GM18502 (cell line): ENCODE data around the gene GRM6.

ENCODE experiments used
- ATAC-seq: cut with Tn5 transposase; IDR thresholded peaks from one replicate; pipeline ENCODE4 v1.9.1; 2021; ENCODE audit warnings: mild to moderate bottlenecking; ENCODE audit not compliant: unreplicated experiment, poor library complexity

Gene GRM6

DNA sequence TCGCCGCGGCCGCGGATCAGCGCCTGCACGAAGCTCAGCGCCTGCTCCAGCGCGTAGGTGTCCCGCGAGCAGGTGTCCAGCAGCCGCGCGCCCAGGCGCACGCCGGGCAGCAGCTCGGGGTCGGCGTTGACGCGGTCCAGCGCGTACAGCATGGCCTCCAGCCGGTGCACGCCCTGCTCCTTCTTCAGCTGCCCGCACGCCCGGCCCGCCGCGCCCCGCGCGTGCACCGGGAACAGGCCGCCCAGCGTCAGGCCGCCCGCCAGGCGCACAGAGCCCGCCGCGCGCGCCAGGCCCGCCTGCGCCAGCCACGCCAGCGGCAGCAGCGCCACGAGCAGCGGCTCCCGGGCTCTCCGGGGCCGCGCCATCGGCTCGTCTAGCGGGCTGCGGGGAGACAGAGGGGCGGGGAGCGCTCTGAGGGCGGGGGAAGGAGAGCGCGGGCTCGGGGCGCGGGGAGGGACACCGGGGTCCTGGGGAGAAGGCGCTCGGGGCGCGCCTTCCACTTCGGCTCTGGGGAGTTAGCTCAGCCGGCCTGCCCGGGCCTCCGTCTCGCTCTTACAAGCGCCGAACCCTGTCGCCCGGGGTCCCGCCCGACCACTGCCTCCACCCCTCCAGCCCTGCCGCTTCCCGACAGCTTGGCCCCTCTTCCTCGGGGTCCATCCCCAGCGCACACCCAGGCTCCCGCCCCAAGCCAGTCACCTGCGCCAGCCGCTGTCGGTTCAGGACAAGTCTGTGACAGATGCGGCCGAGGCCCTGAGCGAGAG lies at the start of gene GRM6:
Gene GRM6, minus strand, starts transcription at position 741 of the 761 bp plus-strand sequence. Its CDS starts 376 bp downstream, at position 365.
- ATAC-seq = no peak

DNA sequence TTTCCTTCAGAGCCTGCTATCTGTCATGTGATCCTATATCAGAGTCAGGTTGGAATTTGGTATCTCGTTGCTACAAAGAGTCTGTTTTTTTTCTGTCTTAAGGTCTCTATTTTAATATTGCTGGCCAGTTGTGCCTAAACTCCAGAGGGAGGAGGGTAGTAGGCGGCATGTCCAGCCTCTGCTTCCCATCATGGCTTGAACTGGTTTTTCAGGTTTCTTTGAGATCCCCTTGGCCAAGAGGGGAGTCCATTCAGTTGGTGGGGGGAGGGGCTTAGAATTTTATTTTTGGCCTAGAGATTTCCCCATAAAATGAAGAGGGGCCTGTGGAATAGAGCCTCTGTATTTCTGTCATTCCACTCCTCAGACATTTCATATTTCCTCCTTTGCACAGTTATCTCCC lies 49.6 kb upstream of the GRM6 start:
- no peak for ATAC-seq

DNA sequence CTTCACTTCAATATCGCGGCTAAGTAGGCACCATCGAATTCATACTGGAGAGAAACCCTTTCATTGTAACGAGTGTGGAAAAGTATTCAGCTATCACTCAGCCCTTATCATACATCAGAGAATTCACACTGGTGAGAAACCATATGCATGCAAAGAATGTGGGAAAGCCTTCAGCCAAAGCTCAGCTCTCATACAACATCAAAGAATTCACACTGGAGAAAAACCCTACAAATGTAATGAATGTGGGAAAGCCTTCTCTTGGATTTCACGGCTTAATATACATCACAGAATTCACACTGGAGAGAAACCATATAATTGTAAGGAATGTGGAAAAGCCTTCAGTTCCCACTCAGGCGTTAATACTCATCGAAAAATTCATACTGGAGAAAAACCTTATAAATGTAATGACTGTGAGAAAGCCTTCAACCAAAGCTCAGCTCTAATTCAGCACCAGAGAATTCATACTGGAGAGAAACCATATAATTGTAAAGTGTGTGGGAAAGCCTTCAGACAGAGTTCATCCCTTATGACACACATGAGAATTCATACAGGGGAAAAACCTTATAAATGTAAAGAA lies 38.0 kb upstream of the GRM6 start:
- ATAC-seq = no peak

DNA sequence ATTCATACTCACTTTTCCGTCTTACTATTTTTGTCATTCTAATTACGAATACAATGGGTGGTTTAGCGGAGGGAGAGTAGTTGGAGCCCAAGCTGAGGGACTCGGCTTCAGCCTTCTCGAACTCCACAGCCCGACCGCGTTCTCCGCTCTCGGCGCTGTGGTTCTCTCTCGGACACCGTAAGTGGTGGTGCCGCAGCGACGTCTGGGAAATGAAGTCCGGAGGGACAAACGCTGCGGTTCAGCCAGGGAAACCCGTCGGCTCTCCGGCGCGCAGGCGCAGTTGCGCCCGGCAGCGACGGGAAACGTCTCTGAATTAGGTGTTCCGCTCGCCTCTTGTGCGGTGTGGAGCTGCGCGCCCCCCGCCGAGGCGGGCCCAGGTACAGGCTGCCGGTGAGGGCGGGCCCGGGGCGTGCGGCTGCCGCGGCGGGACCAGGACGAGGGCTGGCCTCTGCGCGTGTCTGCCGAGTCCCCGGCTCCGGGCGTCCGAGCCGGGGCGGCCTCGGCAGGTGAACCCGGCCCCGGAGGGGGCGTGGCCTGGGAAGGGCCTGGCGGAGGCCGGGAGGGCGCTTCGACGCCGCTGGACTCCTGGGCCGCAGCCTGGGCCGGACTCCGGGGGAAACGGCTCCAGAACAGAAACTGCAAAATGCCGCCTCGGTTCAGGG lies 28.5 kb upstream of the GRM6 start, which contains the start of gene ZNF879:
Gene ZNF879, plus strand, starts transcription at position 277 of the 662 bp plus-strand sequence. CDS start 1,201 bp downstream, outside the sequence.
- peak; percentile 91 for ATAC-seq

DNA sequence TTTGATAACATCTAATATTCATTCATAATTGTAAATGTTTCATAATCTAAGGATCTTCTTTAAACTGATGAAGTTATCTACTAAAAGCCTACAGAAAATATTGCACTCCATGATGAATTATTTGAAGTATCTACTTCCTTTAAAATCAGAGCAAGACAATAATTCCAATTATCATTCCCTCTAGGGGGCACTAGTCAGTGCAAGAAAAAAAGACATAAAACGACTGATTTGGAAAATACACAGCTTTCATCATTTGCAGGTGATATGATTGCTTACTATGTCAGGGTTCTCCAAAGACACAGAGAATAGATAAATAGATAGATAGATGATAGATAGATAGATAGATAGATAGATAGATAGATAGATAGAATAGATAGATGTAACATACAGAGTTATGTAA lies 13.5 kb upstream of the GRM6 start:
- no peak for ATAC-seq

DNA sequence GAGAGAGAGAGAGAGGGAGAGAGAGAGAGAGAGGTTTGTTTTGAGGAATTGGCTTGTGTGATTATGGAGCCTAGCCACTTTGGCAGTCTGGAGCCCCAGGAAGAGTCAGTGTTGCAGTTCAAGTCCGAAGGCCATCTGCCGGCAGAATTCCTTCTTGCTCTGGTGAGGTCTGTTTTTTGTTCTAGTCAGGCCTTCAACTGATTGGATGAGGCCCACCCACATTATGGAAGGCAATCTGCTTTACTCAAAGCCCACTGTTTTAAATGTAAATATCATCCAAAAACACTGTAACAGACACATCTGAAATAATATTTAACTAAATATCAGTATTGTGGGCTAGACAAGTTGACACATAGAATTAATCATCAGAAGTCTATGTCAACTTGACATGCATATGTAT lies 11.4 kb upstream of the GRM6 start:
- ATAC-seq = no peak

DNA sequence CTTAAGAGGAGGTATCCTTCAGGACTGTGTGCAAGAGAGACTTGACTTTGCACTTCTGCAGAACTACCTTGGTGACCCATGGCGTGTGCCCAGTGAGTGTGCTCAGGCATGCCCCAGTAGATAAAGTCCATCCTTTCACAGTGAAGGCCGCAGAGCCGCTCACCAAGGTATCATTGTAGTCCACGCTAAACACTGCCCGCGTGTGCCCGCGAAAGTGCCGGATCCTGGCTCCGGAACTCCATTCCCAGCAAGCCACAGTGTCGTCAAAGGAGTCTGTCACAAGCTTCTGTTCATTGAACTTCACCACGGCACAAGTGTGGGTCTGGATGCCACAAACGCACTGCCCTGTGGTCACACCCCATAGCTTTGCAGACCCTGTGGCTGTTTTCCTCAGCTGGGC lies 3.3 kb upstream of the GRM6 start:
- no peak for ATAC-seq

DNA sequence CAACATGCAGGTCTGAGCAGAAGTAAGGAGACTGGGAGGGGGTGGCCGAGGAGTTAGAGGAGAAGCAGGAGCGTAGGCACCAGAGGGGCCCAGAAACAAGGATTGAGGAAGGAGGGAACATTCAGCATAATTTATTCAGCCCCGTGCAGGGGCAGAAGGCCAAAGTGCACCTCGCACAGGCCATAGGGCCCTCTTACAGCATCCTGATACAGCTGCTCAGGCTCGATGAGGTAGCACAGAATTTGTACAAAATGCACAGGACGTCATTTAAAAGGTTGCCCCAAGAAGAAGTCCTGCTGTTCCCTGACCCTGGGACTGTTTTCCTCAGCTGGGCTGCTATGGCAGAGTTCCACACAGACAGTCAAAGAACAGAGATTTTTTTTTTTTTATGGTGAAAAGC lies 2.1 kb upstream of the GRM6 start:
- ATAC-seq = no peak

DNA sequence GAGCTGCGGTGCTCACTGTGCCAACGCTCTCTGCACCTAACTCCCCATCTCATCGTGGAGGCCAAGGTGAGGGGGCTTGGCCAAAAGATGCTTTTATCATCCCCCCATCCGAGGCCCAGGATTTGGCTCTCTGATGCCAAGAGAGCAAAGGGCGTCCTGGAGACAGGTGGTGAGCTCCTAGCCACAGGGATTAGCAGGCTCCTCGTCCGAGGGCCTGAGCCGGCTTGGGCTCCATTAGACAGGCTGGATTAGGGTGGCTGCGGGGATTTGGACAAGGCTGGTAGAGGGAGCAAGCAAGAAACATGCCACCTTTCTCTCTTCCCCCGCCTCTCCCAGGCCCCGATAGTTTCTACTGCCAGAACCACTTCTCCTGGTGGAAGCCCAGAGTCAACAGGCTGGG lies 1.0 kb upstream of the GRM6 start:
- no peak for ATAC-seq

DNA sequence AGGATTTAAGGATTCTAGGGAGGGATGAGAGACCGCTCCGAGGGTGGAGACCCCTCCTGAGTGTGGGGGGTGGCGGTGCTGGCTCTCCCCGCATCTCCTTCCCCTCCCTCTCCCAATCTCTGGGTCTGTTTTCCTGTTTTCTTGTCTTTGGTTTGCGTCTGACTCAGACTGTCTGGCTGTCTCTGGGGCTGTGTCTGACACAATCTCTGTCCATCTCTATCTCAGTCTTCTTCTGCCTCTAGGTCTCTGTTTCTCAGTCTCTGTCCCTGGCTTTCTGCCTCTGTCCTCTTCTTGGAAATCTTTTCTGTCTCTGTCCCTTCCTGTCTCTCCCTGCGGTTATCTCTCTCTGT lies 196 bp upstream of the GRM6 start:
- ATAC-seq = no peak

DNA sequence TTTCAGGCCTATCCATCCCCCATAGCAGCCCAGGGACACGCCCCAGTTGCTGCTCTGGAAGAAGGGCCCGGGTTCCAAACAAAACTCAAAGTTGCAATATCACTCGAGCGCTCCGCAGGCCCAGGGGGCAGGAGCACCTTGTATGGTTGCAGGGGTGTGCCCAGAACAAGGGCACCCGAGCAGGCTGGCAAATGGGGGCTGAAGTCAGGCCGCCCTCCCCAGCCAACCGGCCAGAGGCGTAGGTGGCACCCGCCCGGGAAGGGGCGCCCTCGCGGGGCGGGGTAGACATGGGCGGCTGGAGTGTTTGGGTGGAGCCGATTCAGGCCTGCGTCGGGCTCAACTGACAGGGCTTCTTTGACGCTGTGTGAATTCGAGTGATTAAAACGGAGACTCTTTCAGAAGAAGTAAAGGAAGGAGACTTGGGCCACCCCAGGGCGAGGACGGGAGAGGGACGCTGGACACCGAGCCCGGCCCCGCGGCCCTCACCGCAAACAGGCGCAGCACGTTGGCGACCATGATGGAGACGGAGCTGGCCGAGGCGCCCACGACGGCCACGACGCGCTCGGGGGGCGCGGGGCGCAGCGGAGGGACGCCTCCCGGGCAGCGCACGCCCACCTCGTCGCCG lies 1.1 kb downstream of the GRM6 start:
- no peak for ATAC-seq

DNA sequence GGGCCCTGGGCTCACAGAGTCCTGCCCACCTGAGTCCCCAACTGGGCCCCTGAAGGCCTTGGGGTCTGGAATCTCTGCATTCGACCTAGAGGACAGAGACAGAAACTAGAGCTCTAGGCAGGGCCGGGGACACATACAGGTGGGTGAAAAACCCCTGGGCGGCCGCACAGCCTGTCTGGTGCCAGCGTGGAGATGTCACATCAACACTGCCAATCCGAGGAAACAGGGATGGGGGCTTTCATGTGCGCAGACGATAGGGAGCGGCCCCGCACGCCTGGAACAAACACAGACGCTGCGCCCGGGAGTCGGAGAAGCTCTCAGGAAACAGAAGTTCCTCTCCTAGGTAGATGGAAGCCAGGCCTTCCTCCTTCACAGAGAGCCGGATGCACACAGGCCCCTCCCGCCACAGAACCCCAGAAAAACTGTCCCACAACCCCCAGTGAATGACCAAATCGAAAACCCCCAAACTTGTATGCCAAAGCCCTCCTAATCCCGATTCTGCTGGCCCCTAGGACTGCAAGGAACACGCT lies 1.8 kb downstream of the GRM6 start:
- no peak for ATAC-seq

DNA sequence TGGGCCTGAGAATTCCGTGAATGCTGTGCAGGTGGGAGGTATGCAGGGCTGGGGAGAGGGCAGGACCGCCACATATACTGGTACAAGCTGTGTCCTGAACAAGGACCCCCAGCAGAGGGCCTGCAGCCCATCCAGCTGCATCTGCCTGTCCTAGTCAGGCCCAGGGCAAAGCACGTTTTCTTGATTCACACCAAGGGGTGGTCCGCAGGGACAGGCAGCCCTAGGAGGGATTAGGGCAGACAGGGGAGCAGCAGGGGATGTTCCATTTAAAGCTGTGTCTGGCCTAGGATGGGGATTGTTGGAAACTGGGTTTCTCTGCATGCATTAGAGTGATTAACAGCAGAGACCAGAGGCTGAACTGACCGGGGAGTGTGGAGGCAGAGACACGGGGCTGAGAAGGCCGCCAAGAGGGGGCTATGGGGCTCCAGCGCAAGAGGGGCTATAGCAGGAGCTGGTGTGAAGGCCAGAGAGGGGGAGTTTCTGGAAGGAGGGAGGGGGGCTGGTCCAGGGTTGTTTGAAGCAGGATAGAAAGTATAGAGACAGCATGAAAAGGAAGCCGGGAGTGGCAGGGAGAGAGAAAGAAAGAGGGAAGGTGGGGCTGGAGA lies 2.7 kb downstream of the GRM6 start:
- ATAC-seq = no peak

DNA sequence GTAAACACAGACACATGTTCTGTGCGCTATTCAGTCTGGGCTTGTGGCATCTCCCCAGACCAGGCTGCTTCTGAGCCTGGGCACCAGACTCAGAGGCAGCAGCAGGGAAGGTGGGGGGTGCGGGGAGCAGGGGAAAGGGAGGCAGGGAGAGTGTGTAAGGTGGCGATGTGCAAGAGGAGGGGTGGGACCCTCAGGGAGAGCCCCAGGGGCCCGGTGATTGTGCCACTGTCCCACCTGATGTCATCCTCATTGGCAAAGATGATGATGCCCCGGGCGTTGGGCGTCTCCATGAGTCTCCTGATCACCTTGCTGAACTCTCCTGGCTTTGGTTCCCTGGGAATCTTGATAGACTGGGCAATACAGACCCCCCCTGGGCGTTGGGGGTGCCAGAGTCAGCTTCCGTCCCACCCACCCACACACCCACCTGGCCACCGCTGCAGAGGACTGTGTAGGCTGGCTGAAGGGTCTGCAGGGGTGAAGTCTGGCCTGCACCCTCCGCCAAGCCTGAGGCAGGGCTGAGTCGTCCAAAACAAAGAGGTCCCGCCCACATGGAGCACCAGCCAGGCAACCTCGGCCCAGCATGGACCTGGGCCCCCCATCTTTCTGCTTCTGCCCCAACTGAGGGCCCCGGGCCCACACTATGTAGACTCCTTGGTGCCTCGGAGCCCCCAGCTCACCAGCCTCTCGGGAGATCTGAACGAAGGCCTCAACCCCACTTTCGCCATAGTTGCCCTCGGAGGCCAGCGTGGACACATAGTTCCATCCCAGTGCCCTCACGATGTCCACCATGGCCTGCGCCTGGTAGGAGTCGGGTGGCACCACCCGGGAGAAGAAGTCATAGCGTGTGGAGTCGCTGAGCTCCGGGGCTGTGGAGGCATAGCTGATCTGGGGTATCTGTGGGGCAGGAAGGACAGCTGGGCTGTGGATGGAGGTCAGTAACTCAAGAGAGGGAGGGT lies 3.7 kb downstream of the GRM6 start:
- ATAC-seq = no peak

DNA sequence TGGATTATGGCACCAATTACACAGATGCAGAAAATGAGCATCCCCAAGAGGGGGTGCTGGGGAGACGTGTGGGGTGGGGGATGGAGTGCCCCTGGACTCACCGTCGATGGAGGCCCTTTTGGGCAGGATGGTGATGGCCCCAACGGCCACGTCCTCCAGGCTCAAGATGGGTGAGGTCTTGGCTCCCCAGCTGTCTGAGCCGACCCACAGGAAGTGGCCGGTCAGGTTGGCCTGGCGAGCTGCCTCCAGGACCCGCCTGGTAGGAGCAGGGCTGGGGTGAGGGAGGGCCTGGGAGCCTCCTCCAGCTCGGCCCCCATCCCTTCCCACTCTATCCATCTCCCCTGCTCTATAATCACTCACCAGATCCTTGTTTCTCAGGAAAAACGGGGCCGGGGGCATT lies 4.6 kb downstream of the GRM6 start:
- no peak for ATAC-seq

DNA sequence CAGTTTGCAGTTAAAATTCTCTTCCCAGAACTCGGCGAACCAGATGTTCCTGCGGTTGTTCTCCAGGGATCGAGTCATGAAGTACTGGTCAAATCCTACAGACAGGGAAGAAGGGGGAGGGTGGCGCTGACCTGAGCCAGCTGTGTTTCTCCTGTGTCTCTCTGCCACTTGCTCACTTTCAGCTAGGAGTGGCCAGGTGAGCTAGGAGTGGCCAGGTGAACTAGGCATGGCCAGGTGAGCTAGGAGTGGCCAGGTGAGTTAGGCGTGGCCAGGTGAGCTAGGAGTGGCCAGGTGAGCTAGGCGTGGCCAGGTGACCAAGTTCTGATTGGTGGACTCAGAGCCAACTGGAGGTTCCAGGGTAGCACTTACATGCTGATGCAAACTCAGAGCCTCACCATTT lies 5.8 kb downstream of the GRM6 start:
- ATAC-seq = no peak

DNA sequence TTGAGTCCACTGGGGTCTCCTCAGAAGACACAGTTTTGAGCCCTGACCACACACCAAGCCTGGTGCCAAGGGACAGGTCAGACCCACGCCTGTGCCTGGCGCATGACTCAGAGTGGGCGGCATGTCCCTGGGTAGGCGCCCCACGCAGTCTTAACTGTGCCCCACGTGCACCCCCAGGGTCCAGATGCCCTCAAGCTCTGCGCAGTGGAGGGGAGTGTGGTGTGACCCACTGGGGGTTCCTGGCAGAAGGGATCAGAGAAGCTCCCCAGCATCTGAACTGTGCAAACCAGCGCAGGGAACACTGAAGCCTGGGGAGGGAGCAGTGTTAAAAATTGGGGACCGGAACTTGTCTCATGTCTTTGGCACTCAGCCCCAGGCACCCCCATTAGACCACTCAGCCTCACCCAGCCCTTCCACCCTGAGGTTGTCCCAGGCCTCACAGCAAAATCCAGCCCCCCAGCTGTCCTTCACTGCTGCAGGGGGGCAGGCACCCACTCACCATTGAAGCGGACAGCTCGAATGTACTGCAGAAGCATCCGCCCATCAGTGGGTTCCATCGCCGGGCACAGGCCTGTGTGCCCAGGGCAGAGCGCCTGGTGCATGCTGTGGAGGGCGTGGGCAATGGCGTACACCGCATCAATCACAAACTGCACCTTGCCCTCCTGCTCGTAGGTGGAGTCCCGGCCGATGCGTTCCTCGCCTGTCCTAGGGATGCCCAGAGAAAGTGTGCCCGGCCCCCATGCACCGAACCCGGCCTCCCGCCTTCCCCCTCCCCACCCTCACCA lies 6.5 kb downstream of the GRM6 start:
- no peak for ATAC-seq

DNA sequence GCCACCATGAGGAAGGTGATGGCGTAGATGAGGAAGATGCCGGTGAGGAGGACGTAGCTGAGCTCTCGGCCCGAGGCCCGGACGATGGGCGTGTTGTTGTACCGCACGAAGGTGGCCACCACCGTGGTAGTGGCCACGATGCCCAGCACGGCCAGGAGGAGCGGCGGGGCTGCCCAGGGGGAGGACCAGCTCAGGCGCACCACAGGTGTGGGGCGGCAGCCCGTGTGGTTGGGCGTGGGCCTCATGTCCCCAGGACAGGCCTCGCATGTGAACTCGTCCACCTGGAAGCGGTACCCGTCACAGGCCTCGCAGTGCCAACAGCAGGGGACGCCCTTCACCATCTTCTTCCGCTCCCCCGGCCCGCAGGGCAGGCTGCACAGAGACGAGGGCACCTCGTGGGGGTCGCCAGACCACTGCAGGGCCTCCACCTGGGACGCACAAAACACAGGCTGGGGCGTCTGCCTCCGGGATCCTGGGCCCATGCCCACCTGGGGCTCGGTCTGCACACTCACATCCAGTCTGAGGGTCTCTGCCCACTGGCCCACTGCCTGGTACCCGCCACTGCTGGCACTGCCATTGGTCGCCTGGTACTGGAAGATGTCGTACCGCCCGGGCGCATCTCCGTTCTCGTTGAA lies 8.7 kb downstream of the GRM6 start:
- ATAC-seq = no peak
